Rectal smooth muscle tissue (tissue), 1 donor: ENCODE results near the gene LINC00632.
A peak's percentile ranks its signal among the peaks of the same experiment; 100 is the strongest.

Experiments
- H3K27ac ChIP-seq: one replicate; pipeline ENCODE4 v1.7.0; 2013; ENCODE audit warnings: low read depth, low read length, inconsistent platforms
- H3K27me3 ChIP-seq: one replicate; pipeline ENCODE4 v1.7.0; 2013; ENCODE audit warnings: low read length; ENCODE audit not compliant: control insufficient read depth, insufficient read depth
- H3K36me3 ChIP-seq: one replicate; pipeline ENCODE4 v1.7.0; 2013; ENCODE audit warnings: low read length; ENCODE audit not compliant: control insufficient read depth, insufficient read depth
- H3K4me1 ChIP-seq: one replicate; pipeline ENCODE4 v1.7.0; 2013; ENCODE audit warnings: low read length; ENCODE audit not compliant: control insufficient read depth, insufficient read depth
- H3K4me3 ChIP-seq: one replicate; pipeline ENCODE4 v1.7.0; 2013; ENCODE audit warnings: low read length
- H3K9ac ChIP-seq: one replicate; pipeline ENCODE4 v1.7.0; 2013; ENCODE audit warnings: low read length

Gene LINC00632

GRCh38 chrX:140715787-140716186, 6.2 kb downstream of the LINC00632 start:
- Histone ChIP-seq H3K9ac (no peak overlapping the region), H3K27me3 (no peaks in the 10 kb centered on the region), H3K36me3 (no peaks in the 10 kb centered on the region), H3K4me1 (no peaks in the 10 kb centered on the region), H3K27ac (no peak overlapping the region), H3K4me3 (no peak overlapping the region)

DNA sequence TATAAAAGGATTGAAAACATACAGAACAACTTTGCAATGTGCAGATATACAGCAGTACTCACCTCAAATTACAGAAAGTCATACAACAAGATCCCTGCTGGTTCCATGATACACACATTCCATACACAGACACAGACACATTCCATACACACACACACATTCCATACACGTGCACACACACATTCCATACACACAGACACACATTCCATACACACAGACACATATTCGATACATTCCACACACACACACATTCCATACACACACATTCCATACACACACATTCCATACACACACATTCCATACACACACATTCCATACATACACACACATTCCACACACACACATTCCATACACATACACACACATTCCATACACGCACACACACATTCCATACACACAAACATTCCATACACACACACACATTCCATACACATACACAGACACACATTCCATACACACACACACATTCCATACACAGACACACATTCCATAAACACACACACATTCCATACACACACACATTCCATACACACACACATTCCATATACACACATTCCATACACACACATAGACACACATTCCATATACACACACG, 13.7 kb downstream of the LINC00632 start:
- no peak overlapping the region for H3K4me3 ChIP-seq
- H3K4me1 ChIP-seq, result no peaks in the 10 kb centered on the region
- no peak overlapping the region for H3K9ac ChIP-seq
- H3K27me3 ChIP-seq, result no peaks in the 10 kb centered on the region
- H3K36me3 ChIP-seq, result no peaks in the 10 kb centered on the region
- no peak overlapping the region for H3K27ac ChIP-seq

DNA sequence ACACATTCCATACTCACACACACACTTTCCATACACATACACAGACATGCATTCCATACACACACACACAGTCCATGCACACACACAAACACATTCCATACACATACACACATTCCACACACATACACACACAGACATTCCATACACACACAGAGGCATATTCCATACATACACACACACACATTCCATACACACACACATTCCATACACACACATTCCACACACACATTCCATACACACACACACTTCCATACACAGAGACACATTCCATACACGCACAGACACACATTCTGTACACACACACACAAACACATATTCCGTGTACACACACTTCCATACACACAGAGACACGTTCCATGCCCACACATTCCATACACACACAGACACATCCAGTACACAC, 14.8 kb downstream of the LINC00632 start:
- H3K27ac ChIP-seq, result no peak overlapping the region
- no peak overlapping the region for H3K4me3 ChIP-seq
- H3K9ac ChIP-seq, result no peak overlapping the region
- no peaks in the 10 kb centered on the region for H3K4me1 ChIP-seq
- no peaks in the 10 kb centered on the region for H3K36me3 ChIP-seq
- no peaks in the 10 kb centered on the region for H3K27me3 ChIP-seq

DNA sequence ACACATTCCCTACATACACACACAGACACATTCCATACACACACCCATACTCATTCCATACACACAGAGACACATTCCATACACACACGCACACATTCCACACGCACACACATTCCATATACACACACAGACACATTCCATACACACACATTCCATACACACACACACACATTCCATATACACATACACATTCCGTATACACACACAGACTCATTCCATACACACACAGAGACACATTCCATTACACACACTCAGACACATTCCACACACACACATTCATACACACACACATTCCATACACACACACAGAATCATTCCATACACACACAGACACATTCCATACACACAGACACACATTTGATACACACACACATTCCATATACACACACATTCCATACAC, 15.2 kb downstream of the LINC00632 start:
- Histone ChIP-seq H3K9ac (no peak overlapping the region), H3K4me1 (no peaks in the 10 kb centered on the region), H3K27me3 (no peaks in the 10 kb centered on the region), H3K27ac (no peak overlapping the region), H3K36me3 (no peaks in the 10 kb centered on the region), H3K4me3 (no peak overlapping the region)

GRCh38 chrX:140725500-140725899, 15.9 kb downstream of the LINC00632 start:
- H3K36me3 ChIP-seq, result no peaks in the 10 kb centered on the region
- H3K9ac ChIP-seq, result no peak overlapping the region
- H3K4me3 ChIP-seq, result no peak overlapping the region
- H3K27me3 ChIP-seq, result no peaks in the 10 kb centered on the region
- H3K27ac ChIP-seq, result no peak overlapping the region
- no peaks in the 10 kb centered on the region for H3K4me1 ChIP-seq

DNA sequence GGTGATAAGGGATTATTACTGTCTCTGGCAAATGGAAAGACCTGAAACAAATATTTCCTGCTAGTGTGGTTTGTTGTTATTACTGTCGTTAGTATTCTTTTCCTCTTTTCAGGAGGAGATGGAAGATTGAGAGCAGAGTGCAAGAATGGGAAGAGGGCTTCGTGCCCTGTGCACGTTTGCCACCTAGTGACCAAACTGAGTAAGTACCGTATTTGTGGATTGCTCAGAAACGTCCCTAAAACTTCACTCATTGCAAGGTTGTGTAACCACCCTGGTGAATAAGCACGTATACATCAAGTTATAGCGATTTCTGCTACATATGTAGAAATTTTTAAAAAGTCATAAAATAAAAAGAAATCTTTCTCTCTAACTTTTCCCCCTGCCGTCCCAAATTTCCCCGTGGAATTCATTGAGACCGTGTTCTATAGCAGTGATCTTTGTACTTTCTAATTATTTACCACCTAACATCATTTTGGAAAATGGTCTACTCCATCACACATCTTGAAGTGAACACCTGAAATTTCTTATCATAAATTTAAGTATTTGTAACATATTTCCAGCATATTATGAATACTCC, 24.3 kb downstream of the LINC00632 start:
- H3K9ac ChIP-seq, result no peak overlapping the region
- H3K27me3 ChIP-seq, result no peaks in the 10 kb centered on the region
- H3K27ac ChIP-seq, result no peak overlapping the region
- no peaks in the 10 kb centered on the region for H3K36me3 ChIP-seq
- no peak overlapping the region for H3K4me3 ChIP-seq
- no peaks in the 10 kb centered on the region for H3K4me1 ChIP-seq

DNA sequence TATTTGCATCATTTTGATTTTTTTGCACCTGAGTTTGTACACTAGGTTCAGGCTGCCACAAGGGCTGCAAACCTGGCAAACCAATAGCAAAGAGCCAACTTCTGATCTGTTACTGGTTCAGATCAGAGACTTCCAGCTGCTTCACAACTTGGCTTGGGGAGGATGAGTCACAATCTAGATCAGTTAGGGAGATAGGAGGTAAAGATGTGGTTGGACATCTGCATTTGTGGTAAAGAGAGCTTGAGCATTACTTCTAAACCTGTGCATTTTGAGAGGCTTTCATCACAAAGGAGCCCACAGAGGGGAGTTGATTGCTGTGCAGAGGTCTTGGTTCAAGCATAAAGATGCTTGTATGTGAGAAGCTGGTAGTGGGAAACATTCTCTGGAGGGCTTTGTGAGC, 34.5 kb downstream of the LINC00632 start:
- no peak overlapping the region for H3K27ac ChIP-seq
- H3K4me3 ChIP-seq, result no peak overlapping the region
- no peak overlapping the region for H3K9ac ChIP-seq
- H3K36me3 ChIP-seq, result no peaks in the 10 kb centered on the region
- H3K4me1 ChIP-seq, result no peaks in the 10 kb centered on the region
- no peaks in the 10 kb centered on the region for H3K27me3 ChIP-seq

DNA sequence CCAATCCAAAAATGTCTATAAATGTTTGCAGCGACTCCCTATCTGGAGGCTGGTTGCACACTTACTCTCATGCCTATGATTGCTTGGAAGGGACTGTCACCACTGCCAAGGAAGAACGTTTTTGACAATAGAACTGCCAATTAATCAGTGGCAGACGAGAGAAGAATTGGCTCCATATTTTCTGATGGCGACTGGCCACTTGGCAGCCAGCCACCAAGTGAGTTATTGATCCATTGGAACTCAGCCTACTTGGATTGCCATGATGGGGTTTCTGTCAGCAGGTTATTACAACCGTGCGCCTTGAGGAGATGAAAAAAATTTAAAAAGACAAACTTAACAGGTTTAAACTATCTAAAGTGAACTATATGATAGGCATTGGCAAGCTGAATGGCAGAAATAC, 47.4 kb downstream of the LINC00632 start:
- Histone ChIP-seq H3K27me3 (no peaks in the 10 kb centered on the region), H3K27ac (no peak overlapping the region), H3K4me1 (no peaks in the 10 kb centered on the region), H3K9ac (no peak overlapping the region), H3K4me3 (no peak overlapping the region), H3K36me3 (no peaks in the 10 kb centered on the region)

- H3K4me3 ChIP-seq, result no peak overlapping the region
- no peak overlapping the region for H3K9ac ChIP-seq
- peaks cover 3% of the 10 kb centered on the region for H3K27me3 ChIP-seq
- no peaks in the 10 kb centered on the region for H3K4me1 ChIP-seq
- no peaks in the 10 kb centered on the region for H3K36me3 ChIP-seq
- no peak overlapping the region for H3K27ac ChIP-seq
Observed at GRCh38 chrX:140762061-140762460, 52.5 kb downstream of the LINC00632 start.

DNA sequence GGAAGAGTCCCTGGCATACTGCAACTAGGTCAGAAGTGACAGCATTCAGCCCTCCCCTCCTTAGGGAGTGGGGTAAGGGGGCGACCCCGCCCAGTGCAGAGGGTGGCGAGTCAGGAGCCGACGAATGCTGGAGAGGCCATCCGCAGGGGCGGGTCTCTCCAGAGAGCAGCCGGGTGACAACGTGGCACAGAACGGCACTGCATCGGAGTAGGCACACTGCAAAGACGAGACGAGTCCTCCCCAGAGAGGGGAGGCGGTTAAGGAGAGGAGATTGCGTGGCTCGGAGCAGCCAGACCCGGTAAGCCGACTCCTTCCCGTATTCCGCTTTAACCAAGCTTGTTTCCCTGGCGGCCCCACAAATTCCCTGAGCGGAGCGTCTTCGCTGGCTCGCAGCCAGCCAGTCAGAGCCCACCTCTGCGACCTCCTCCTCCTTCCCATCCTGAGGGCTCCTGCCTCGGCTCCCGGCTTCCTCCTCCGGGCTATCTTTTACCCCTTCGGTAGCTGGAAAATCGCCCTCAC, 54.9 kb downstream of the LINC00632 start:
- no peak overlapping the region for H3K9ac ChIP-seq
- no peaks in the 10 kb centered on the region for H3K36me3 ChIP-seq
- H3K4me1 ChIP-seq, result no peaks in the 10 kb centered on the region
- H3K27ac ChIP-seq, result no peak overlapping the region
- peak overlapping the region; percentile 43 for H3K4me3 ChIP-seq
- H3K27me3 ChIP-seq, result peaks cover 3% of the 10 kb centered on the region

GRCh38 chrX:140765043-140765784, 55.7 kb downstream of the LINC00632 start:
- no peaks in the 10 kb centered on the region for H3K36me3 ChIP-seq
- no peak overlapping the region for H3K27ac ChIP-seq
- no peaks in the 10 kb centered on the region for H3K4me1 ChIP-seq
- no peak overlapping the region for H3K9ac ChIP-seq
- H3K27me3 ChIP-seq, result peaks cover 3% of the 10 kb centered on the region
- H3K4me3 ChIP-seq, result peak overlapping the region; percentile 43

GRCh38 chrX:140766024-140766611, 56.6 kb downstream of the LINC00632 start:
- Histone ChIP-seq H3K36me3 (no peaks in the 10 kb centered on the region), H3K27me3 (peaks cover 3% of the 10 kb centered on the region), H3K4me1 (no peaks in the 10 kb centered on the region), H3K9ac (no peak overlapping the region), H3K4me3 (no peak overlapping the region), H3K27ac (no peak overlapping the region)
